C4-2B (cell line): Measurements from ENCODE around the gene RPRML.

Experiments
- CTCF ChIP-seq: fragments of 450-650 bp; conservative IDR thresholded peaks from 2 replicates; pipeline ENCODE4 v1.5.1; 2017; ENCODE audit warnings: mild to moderate bottlenecking
- ZFX ChIP-seq: fragments of 450-650 bp; IDR thresholded peaks from 2 replicates; pipeline ENCODE4 v1.6.1; 2017

- TF ChIP-seq CTCF (no peak), ZFX (no peak)
These were observed 15.5 kb downstream of the RPRML start for GRCh38 chr17:46963571-46963970.
